HG03378 (cell line): Measurements from ENCODE around the gene ACAT1.
"Not testable (repeated sequence)": the region's sequence is repeated elsewhere in the genome, so short reads cannot be mapped to it uniquely, and the experiment has no call there.

Experiments used
- ATAC-seq: cut with Tn5 transposase; IDR thresholded peaks from one replicate; pipeline ENCODE4 v1.9.1; 2021; ENCODE audit warnings: mild to moderate bottlenecking, moderate library complexity; ENCODE audit not compliant: unreplicated experiment

The ACAT1 gene

GRCh38 chr11:108142304-108142703 is 20.9 kb downstream of the ACAT1 start:
- no peak for ATAC-seq

GRCh38 chr11:108144615-108145014 is 23.2 kb downstream of the ACAT1 start:
- ATAC-seq = no peak

DNA sequence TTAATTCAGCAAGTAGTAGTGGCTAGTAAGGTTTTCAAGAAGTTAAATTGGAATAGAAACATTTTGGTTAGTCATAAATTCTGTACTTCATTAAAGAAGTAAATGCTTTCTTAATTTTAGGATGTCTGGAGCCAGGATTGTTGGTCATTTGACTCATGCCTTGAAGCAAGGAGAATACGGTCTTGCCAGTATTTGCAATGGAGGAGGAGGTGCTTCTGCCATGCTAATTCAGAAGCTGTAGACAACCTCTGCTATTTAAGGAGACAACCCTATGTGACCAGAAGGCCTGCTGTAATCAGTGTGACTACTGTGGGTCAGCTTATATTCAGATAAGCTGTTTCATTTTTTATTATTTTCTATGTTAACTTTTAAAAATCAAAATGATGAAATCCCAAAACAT is 25.8 kb downstream of the ACAT1 start:
- ATAC-seq = no peak

GRCh38 chr11:108148556-108148955 is 27.2 kb downstream of the ACAT1 start:
- ATAC-seq = no peak

GRCh38 chr11:108154591-108154990 is 33.2 kb downstream of the ACAT1 start:
- ATAC-seq = no peak

DNA sequence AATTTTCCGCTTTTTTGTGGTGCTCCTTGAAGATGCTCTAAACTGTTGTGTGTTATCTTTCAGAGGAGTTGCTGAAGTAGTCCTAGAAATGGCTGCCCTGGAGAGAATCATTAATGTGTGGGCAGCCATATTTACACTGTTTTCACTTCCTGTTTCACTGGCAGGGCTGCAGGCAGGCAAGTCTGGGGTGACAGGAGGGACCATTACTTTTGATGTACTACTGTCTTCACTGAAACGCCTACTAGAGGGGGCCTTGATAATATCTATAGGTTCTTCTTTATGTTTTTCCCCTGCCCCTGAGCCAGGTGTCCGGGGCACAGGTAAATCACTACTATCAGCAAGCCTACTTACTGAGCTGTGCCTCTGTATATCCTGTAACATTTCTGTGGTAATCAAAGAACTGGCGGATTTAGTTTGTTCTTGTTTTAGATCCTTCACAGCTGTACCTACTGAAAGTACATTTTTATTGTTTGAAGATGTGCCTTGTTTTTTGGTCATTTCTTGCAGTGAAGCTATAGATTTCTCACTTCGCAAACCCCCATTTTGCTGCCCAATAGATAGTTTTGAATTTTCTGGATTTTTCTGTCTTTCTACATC is 39.7 kb downstream of the ACAT1 start:
- ATAC-seq = peak; percentile 98

- not testable (repeated sequence) for ATAC-seq
Measured at GRCh38 chr11:108162878-108163277, 41.5 kb downstream of the ACAT1 start.

GRCh38 chr11:108167624-108168023 is 46.3 kb downstream of the ACAT1 start:
- no peak for ATAC-seq

- ATAC-seq = no peak
Measured at GRCh38 chr11:108170184-108170583, 48.8 kb downstream of the ACAT1 start.

GRCh38 chr11:108177570-108177969 is 56.2 kb downstream of the ACAT1 start:
- no peak for ATAC-seq

DNA sequence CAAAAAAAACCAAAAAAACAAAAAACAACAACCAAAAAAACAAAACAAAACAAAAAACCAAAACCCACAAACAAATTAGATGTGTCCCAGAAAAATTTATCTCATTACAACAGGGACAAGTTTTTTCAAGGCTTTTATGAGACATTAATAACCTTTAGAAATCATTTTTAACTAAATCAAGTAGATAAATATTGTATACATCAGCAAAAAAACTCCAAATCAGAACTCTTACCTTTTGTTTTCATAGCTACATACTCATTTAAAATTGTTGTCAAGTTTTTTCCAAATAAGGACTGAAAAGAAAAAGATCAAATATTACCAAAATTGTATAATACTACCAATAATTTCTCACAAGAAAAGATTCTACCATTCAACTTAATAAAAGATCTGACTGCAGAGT is 72.4 kb downstream of the ACAT1 start:
- ATAC-seq = no peak

- ATAC-seq = no peak
Measured at GRCh38 chr11:108196901-108197300, 75.5 kb downstream of the ACAT1 start.
